ENCODE measurements around the gene NDUFB5.

The NDUFB5 gene

DNA sequence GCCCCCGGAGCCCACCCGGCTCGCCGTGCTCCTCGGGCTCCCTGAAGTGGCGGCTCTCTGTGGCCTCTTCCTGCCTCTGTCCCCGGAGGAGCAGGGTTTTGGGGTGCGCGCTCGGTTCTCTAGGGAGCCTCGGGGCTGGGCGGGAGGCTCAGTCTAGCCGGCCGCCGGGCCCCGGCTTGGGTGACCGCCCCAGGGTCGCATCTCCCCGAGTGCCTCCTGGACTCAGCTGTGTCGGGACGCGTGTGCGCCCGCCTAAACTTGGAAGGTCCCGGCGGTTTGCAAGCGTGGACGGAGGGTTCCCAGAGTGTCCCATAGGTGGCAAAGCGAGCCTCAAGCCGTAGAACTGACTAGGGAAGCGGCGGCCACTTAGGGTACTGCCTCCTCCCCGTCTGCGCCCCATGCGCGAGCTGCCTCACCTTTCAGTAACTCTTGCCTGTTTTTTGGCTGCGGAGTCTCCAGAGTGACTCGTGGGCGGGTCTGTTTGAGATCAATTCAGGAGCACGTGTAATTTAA, 41.3 kb upstream of the NDUFB5 start (continued):
- no peak for TF ChIP-seq ZNF658 (tag by site-specific recombination; IDR thresholded peaks at IDR 0.05)

DNA sequence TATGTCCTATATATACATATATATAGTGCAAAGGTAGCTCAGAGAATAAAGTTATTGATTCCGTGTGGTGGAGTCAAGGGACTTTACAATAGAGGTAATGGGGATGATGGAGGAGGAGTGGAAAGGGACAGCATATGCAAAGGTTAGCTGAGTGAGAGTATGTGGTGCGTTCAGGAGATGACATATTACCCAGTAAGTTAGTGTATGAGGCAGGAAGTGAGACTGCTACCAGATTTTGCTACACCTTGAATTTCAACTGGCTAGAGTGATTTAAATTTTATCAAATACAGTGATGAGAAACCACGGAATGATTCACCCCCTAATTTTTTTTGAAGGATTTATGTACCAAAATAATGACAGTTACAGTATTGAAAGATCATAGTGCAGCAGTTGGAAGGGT, 39.1 kb upstream of the NDUFB5 start:
- ChIA-PET POLR2A (interaction anchor here (0.5 kb wide), 2 partner anchors 187 to 416 kb away, joined by 3 to 4 read pairs; no protein-coding TSS in a partner anchor), CTCF (interaction anchor here (0.5 to 0.9 kb wide), 3 partner anchors 33 to 84 kb away, joined by 3 to 4 read pairs (median 4); no protein-coding TSS in a partner anchor)
- Histone ChIP-seq H3K27ac (ENCODE audit: extremely low read depth, low read depth, low read length) (no peak overlapping the region), H3K36me3 (ENCODE audit: control insufficient read depth in 2 of 2, insufficient read depth in 1 of 2, low read length in 2 of 2) (peaks cover 0 to 11% of the 10 kb centered on the region in 2 experiments; a peak in 1 of 3 replicates), H3K9me3 (ENCODE audit: control insufficient read depth, insufficient read depth, low read depth, low read length) (no peaks in the 10 kb centered on the region), H3K4me1 (ENCODE audit: control insufficient read depth, insufficient read depth, low read length) (no peaks in the 10 kb centered on the region), H3K4me3 (ENCODE audit: low read depth, low read length) (no peak overlapping the region)
- no peak for TF ChIP-seq ZNF248 (tag by site-specific recombination; IDR thresholded peaks at IDR 0.05)
- TF ChIP-seq ZNF658 (tag by site-specific recombination; IDR thresholded peaks at IDR 0.05): no peak
- TF ChIP-seq, protein P1, sequence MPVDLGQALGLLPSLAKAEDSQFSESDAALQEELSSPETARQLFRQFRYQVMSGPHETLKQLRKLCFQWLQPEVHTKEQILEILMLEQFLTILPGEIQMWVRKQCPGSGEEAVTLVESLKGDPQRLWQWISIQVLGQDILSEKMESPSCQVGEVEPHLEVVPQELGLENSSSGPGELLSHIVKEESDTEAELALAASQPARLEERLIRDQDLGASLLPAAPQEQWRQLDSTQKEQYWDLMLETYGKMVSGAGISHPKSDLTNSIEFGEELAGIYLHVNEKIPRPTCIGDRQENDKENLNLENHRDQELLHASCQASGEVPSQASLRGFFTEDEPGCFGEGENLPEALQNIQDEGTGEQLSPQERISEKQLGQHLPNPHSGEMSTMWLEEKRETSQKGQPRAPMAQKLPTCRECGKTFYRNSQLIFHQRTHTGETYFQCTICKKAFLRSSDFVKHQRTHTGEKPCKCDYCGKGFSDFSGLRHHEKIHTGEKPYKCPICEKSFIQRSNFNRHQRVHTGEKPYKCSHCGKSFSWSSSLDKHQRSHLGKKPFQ (tag by site-specific recombination; IDR thresholded peaks at IDR 0.05): no peak
- no peak for TF ChIP-seq RBAK (tag by site-specific recombination; IDR thresholded peaks at IDR 0.05)
- TF ChIP-seq ZNF132 (tag by site-specific recombination; IDR thresholded peaks at IDR 0.05; ENCODE audit: borderline replicate concordance): no peak
- no peak for TF ChIP-seq ZBTB48 (tag by site-specific recombination; IDR thresholded peaks at IDR 0.05)
- TF ChIP-seq ZNF311 (tag by site-specific recombination; IDR thresholded peaks at IDR 0.05; ENCODE audit: borderline replicate concordance): no peak
- TF ChIP-seq ZNF629 (tag by site-specific recombination; IDR thresholded peaks at IDR 0.05): no peak
- TF ChIP-seq ZNF335 (tag by site-specific recombination; conservative IDR thresholded peaks at IDR 0.05): no peak
- TF ChIP-seq, protein P2, sequence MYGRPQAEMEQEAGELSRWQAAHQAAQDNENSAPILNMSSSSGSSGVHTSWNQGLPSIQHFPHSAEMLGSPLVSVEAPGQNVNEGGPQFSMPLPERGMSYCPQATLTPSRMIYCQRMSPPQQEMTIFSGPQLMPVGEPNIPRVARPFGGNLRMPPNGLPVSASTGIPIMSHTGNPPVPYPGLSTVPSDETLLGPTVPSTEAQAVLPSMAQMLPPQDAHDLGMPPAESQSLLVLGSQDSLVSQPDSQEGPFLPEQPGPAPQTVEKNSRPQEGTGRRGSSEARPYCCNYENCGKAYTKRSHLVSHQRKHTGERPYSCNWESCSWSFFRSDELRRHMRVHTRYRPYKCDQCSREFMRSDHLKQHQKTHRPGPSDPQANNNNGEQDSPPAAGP (tag by site-specific recombination; IDR thresholded peaks at IDR 0.05): no peak
- no peak for TF ChIP-seq SCRT2 (tag by site-specific recombination; IDR thresholded peaks at IDR 0.05)
- no peak for TF ChIP-seq ZNF266 (tag by site-specific recombination; IDR thresholded peaks at IDR 0.05; ENCODE audit: low read depth)
- no peak for TF ChIP-seq ZSCAN16 (tag by site-specific recombination; IDR thresholded peaks at IDR 0.05)
- no peak for TF ChIP-seq ZNF211 (tag by site-specific recombination; IDR thresholded peaks at IDR 0.05; ENCODE audit: low read depth)
- TF ChIP-seq, protein P3, sequence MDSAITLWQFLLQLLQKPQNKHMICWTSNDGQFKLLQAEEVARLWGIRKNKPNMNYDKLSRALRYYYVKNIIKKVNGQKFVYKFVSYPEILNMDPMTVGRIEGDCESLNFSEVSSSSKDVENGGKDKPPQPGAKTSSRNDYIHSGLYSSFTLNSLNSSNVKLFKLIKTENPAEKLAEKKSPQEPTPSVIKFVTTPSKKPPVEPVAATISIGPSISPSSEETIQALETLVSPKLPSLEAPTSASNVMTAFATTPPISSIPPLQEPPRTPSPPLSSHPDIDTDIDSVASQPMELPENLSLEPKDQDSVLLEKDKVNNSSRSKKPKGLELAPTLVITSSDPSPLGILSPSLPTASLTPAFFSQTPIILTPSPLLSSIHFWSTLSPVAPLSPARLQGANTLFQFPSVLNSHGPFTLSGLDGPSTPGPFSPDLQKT (IDR thresholded peaks at IDR 0.05; ENCODE audit: borderline replicate concordance, low read depth, low read length): no peak
- no peak for TF ChIP-seq SETDB1 (IDR thresholded peaks at IDR 0.05; ENCODE audit: insufficient read length, low read length)
- TF ChIP-seq, protein P4, sequence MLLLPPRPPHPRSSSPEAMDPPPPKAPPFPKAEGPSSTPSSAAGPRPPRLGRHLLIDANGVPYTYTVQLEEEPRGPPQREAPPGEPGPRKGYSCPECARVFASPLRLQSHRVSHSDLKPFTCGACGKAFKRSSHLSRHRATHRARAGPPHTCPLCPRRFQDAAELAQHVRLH (tag by site-specific recombination; IDR thresholded peaks at IDR 0.05): no peak
- no peak for TF ChIP-seq ZSCAN23 (tag by site-specific recombination; IDR thresholded peaks at IDR 0.05)
- TF ChIP-seq, protein P5, sequence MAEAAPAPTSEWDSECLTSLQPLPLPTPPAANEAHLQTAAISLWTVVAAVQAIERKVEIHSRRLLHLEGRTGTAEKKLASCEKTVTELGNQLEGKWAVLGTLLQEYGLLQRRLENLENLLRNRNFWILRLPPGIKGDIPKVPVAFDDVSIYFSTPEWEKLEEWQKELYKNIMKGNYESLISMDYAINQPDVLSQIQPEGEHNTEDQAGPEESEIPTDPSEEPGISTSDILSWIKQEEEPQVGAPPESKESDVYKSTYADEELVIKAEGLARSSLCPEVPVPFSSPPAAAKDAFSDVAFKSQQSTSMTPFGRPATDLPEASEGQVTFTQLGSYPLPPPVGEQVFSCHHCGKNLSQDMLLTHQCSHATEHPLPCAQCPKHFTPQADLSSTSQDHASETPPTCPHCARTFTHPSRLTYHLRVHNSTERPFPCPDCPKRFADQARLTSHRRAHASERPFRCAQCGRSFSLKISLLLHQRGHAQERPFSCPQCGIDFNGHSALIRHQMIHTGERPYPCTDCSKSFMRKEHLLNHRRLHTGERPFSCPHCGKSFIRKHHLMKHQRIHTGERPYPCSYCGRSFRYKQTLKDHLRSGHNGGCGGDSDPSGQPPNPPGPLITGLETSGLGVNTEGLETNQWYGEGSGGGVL (tag by site-specific recombination; IDR thresholded peaks at IDR 0.05): no peak
- TF ChIP-seq ZNF221 (tag by site-specific recombination; IDR thresholded peaks at IDR 0.05; ENCODE audit: borderline replicate concordance): no peak

Data from HEK293 (cell line).